ENCODE data around the gene IER5. TPM values are rescaled to one million over a fixed set of nuclear protein-coding genes. Genes with fewer than 3 reads are reported as not detected.

The IER5 gene
- total RNA-seq, 2 experiments from 2014 or later: 37.2 to 38.0 TPM

- Mint-ChIP-seq H3K27me3 (ENCODE audit: low read depth) (peaks cover 37% of the 10 kb centered on the region), H3K36me3 (ENCODE audit: low read depth) (no peaks in the 10 kb centered on the region), H3K4me3 (peak overlapping the region; percentile 80), H3K4me1 (ENCODE audit: low read depth) (peaks cover 67% of the 10 kb centered on the region), H3K9me3 (ENCODE audit: insufficient read depth) (no peaks in the 10 kb centered on the region), H3K27ac (peak overlapping the region; percentile 74)
- ChIA-PET CTCF (interaction anchor here (0.9 to 7.8 kb wide), 14 partner anchors 10 to 294 kb away, joined by 3 to 114 read pairs (median 6); partner anchors contain the start of gene STX6), POLR2A (interaction anchor here (0.7 to 13.2 kb wide), 15 partner anchors 9 to 84 kb away, joined by 3 to 200 read pairs (median 4); partner anchors contain the start of genes IER5, MR1 and STX6)
- ATAC-seq: peak; percentile 81
- DNase-seq: peak; percentile 93
These were observed 16.9 kb downstream of the IER5 start for GRCh38 chr1:181105134-181106021.

GRCh38 chr1:181106022-181106312 lies 17.5 kb downstream of the IER5 start:
- Mint-ChIP-seq H3K27me3 (ENCODE audit: low read depth) (peaks cover 43% of the 10 kb centered on the region), H3K4me3 (peak overlapping the region; percentile 78), H3K36me3 (ENCODE audit: low read depth) (no peaks in the 10 kb centered on the region), H3K27ac (peak overlapping the region; percentile 74), H3K9me3 (ENCODE audit: insufficient read depth) (no peaks in the 10 kb centered on the region), H3K4me1 (ENCODE audit: low read depth) (peaks cover 61% of the 10 kb centered on the region)
- no peak for DNase-seq
- ChIA-PET CTCF (interaction anchor here (1.2 to 7.8 kb wide), 7 partner anchors 11 to 71 kb away, joined by 3 to 114 read pairs (median 7); no protein-coding TSS in a partner anchor), POLR2A (interaction anchor here (1.2 to 13.2 kb wide), 4 partner anchors 16 to 84 kb away, joined by 4 to 200 read pairs (median 5); partner anchors contain the start of gene IER5)
- no peak for ATAC-seq

GRCh38 chr1:181106479-181106878 lies 18.0 kb downstream of the IER5 start:
- H3K36me3 Mint-ChIP-seq (ENCODE audit: low read depth): no peaks in the 10 kb centered on the region
- H3K4me1 Mint-ChIP-seq (ENCODE audit: low read depth): peaks cover 56% of the 10 kb centered on the region
- ChIA-PET POLR2A (interaction anchor here (0.9 to 13.2 kb wide), 3 partner anchors 17 to 26 kb away, joined by 3 to 200 read pairs (median 4); partner anchors contain the start of gene IER5), CTCF (interaction anchor here (1.2 to 7.8 kb wide), 5 partner anchors 11 to 71 kb away, joined by 3 to 114 read pairs (median 7); no protein-coding TSS in a partner anchor)
- H3K27ac Mint-ChIP-seq: no peak overlapping the region
- H3K9me3 Mint-ChIP-seq (ENCODE audit: insufficient read depth): no peaks in the 10 kb centered on the region
- DNase-seq: no peak
- no peak for ATAC-seq
- peak overlapping the region; percentile 6 for H3K4me3 Mint-ChIP-seq
- H3K27me3 Mint-ChIP-seq (ENCODE audit: low read depth): peaks cover 48% of the 10 kb centered on the region

- H3K9me3 Mint-ChIP-seq (ENCODE audit: insufficient read depth): no peaks in the 10 kb centered on the region
- H3K27me3 Mint-ChIP-seq (ENCODE audit: low read depth): peaks cover 53% of the 10 kb centered on the region
- ATAC-seq: no peak
- no peak overlapping the region for H3K4me3 Mint-ChIP-seq
- POLR2A ChIA-PET: interaction anchor here (13.2 kb wide), 1 partner anchor 18 kb away, joined by 200 read pairs; the partner anchor contains the start of gene IER5
- no peak overlapping the region for H3K27ac Mint-ChIP-seq
- no peak for DNase-seq
- CTCF ChIA-PET: interaction anchor here (6.4 to 7.8 kb wide), 2 partner anchors 9 to 32 kb away, joined by 39 to 114 read pairs; no protein-coding TSS in a partner anchor
- H3K36me3 Mint-ChIP-seq (ENCODE audit: low read depth): no peaks in the 10 kb centered on the region
- peaks cover 43% of the 10 kb centered on the region for H3K4me1 Mint-ChIP-seq (ENCODE audit: low read depth)
These were observed 19.2 kb downstream of the IER5 start for GRCh38 chr1:181107711-181108110.

- DNase-seq: no peak
- Mint-ChIP-seq H3K27ac (no peak overlapping the region), H3K36me3 (ENCODE audit: low read depth) (no peaks in the 10 kb centered on the region), H3K4me1 (ENCODE audit: low read depth) (peaks cover 37% of the 10 kb centered on the region), H3K27me3 (ENCODE audit: low read depth) (peaks cover 53% of the 10 kb centered on the region), H3K4me3 (no peak overlapping the region), H3K9me3 (ENCODE audit: insufficient read depth) (no peaks in the 10 kb centered on the region)
- no peak for ATAC-seq
- ChIA-PET CTCF (interaction anchor here (1.2 to 7.8 kb wide), 3 partner anchors 9 to 31 kb away, joined by 3 to 114 read pairs (median 5); no protein-coding TSS in a partner anchor), POLR2A (interaction anchor here (13.2 kb wide), 1 partner anchor 19 kb away, joined by 200 read pairs; the partner anchor contains the start of gene IER5)
These were observed 19.9 kb downstream of the IER5 start for GRCh38 chr1:181108304-181108867.

GRCh38 chr1:181110013-181110412 lies 21.5 kb downstream of the IER5 start:
- CTCF ChIA-PET: interaction anchor here (0.6 to 3.1 kb wide), 4 partner anchors 13 to 520 kb away, joined by 3 to 11 read pairs (median 4); no protein-coding TSS in a partner anchor
- Mint-ChIP-seq H3K27ac (no peak overlapping the region), H3K9me3 (ENCODE audit: insufficient read depth) (no peaks in the 10 kb centered on the region), H3K4me1 (ENCODE audit: low read depth) (peaks cover 25% of the 10 kb centered on the region), H3K36me3 (ENCODE audit: low read depth) (no peaks in the 10 kb centered on the region), H3K27me3 (ENCODE audit: low read depth) (peaks cover 53% of the 10 kb centered on the region), H3K4me3 (no peak overlapping the region)
- POLR2A ChIA-PET: interaction anchor here (1.1 to 13.2 kb wide), 2 partner anchors 20 to 31 kb away, joined by 3 to 200 read pairs; partner anchors contain the start of gene IER5
- no peak for ATAC-seq
- no peak for DNase-seq

GRCh38 chr1:181111559-181111958 lies 23.1 kb downstream of the IER5 start:
- Mint-ChIP-seq H3K9me3 (ENCODE audit: insufficient read depth) (no peaks in the 10 kb centered on the region), H3K36me3 (ENCODE audit: low read depth) (no peaks in the 10 kb centered on the region), H3K27ac (no peak overlapping the region), H3K27me3 (ENCODE audit: low read depth) (peaks cover 45% of the 10 kb centered on the region), H3K4me1 (ENCODE audit: low read depth) (peaks cover 19% of the 10 kb centered on the region), H3K4me3 (no peak overlapping the region)
- CTCF ChIA-PET: interaction anchor here (1.5 to 3.1 kb wide), 3 partner anchors 12 to 30 kb away, joined by 3 to 11 read pairs (median 4); no protein-coding TSS in a partner anchor
- POLR2A ChIA-PET: interaction anchor here (1.7 kb wide), 1 partner anchor 21 kb away, joined by 7 read pairs; no protein-coding TSS in a partner anchor
- no peak for ATAC-seq
- DNase-seq: no peak

GRCh38 chr1:181112071-181112929 lies 23.8 kb downstream of the IER5 start:
- no peaks in the 10 kb centered on the region for H3K36me3 Mint-ChIP-seq (ENCODE audit: low read depth)
- ATAC-seq: no peak
- CTCF ChIA-PET: interaction anchor here (1.5 to 3.7 kb wide), 3 partner anchors 22 to 30 kb away, joined by 3 to 17 read pairs (median 11); no protein-coding TSS in a partner anchor
- POLR2A ChIA-PET: interaction anchor here (1.7 kb wide), 1 partner anchor 22 kb away, joined by 7 read pairs; no protein-coding TSS in a partner anchor
- no peak for DNase-seq
- peaks cover 12% of the 10 kb centered on the region for H3K4me1 Mint-ChIP-seq (ENCODE audit: low read depth)
- H3K9me3 Mint-ChIP-seq (ENCODE audit: insufficient read depth): no peaks in the 10 kb centered on the region
- H3K27me3 Mint-ChIP-seq (ENCODE audit: low read depth): peaks cover 39% of the 10 kb centered on the region
- no peak overlapping the region for H3K4me3 Mint-ChIP-seq
- H3K27ac Mint-ChIP-seq: no peak overlapping the region

- no peaks in the 10 kb centered on the region for H3K9me3 Mint-ChIP-seq (ENCODE audit: insufficient read depth)
- no peaks in the 10 kb centered on the region for H3K36me3 Mint-ChIP-seq (ENCODE audit: low read depth)
- ATAC-seq: no peak
- H3K27ac Mint-ChIP-seq: no peak overlapping the region
- peaks cover 9% of the 10 kb centered on the region for H3K4me1 Mint-ChIP-seq (ENCODE audit: low read depth)
- DNase-seq: no peak
- POLR2A ChIA-PET: no interaction called here
- H3K27me3 Mint-ChIP-seq (ENCODE audit: low read depth): peaks cover 30% of the 10 kb centered on the region
- CTCF ChIA-PET: interaction anchor here (1.2 to 3.7 kb wide), 2 partner anchors 29 to 231 kb away, joined by 3 to 17 read pairs; no protein-coding TSS in a partner anchor
- no peak overlapping the region for H3K4me3 Mint-ChIP-seq
These were observed 24.6 kb downstream of the IER5 start for GRCh38 chr1:181113059-181113641.

- no peak overlapping the region for H3K4me3 Mint-ChIP-seq
- H3K4me1 Mint-ChIP-seq (ENCODE audit: low read depth): peaks cover 8% of the 10 kb centered on the region
- H3K36me3 Mint-ChIP-seq (ENCODE audit: low read depth): no peaks in the 10 kb centered on the region
- H3K9me3 Mint-ChIP-seq (ENCODE audit: insufficient read depth): no peaks in the 10 kb centered on the region
- peaks cover 18% of the 10 kb centered on the region for H3K27me3 Mint-ChIP-seq (ENCODE audit: low read depth)
- ChIA-PET POLR2A (interaction anchor here (1.6 kb wide), 1 partner anchor 13 kb away, joined by 4 read pairs; no protein-coding TSS in a partner anchor), CTCF (interaction anchor here (0.9 to 6.9 kb wide), 6 partner anchors 10 to 233 kb away, joined by 3 to 39 read pairs (median 3); no protein-coding TSS in a partner anchor)
- DNase-seq (no peak), ATAC-seq (no peak)
- H3K27ac Mint-ChIP-seq: no peak overlapping the region
These were observed 26.3 kb downstream of the IER5 start for GRCh38 chr1:181114574-181115367.

Data from activated CD8-positive, alpha-beta T cell treated with anti-CD3 and anti-CD28 coated beads, Interleukin-2, amount 10 ng/mL, durations not matched to agents 7 days and 5 days (primary cell).